B cell (primary cell): ENCODE measurements around the gene THBS2. TPM values are rescaled to one million over a fixed set of nuclear protein-coding genes. Genes with fewer than 3 reads are reported as not detected.

ENCODE experiments used
- ATAC-seq: fragments of 200-7000 bp; cut with Tn5 transposase; one replicate; pipeline ENCODE4 v1.10.0; 2021; ENCODE audit warnings: low read depth, mild to moderate bottlenecking, moderate number of reproducible peaks, moderate library complexity
- CTCF ChIA-PET: fragments of 350-600 bp; sonication (Branson Sonifier 250); formaldehyde crosslinking; loops from one replicate; lab custom pipeline; 2021; ENCODE audit warnings: antibody characterized with exemption, inconsistent platforms; lab: Charles Lee
- POLR2A ChIA-PET: fragments of 350-600 bp; sonication (Branson Sonifier 250); formaldehyde crosslinking; loops from one replicate; lab custom pipeline; 2021; ENCODE audit warnings: antibody characterized with exemption; lab: Charles Lee
- DNase-seq: peaks from one replicate; pipeline ENCODE4 v3.0.0; 2013
- H2AFZ ChIP-seq: 2 replicates; pipeline ENCODE4 v1.6.1; 2012; ENCODE audit warnings: mild to moderate bottlenecking, low read depth, low read length; ENCODE audit not compliant: insufficient read depth, poor library complexity, severe bottlenecking
- H3K27ac ChIP-seq, 2 donors: 1 replicate in 1 of 2; 2 replicates in 1 of 2; pipeline ENCODE4 v1.5.1; 2012 to 2013; ENCODE audit warnings: low read length in 2 of 2, mild to moderate bottlenecking in 2 of 2, moderate library complexity in 1 of 2
- H3K27me3 ChIP-seq, 4 experiments: fragments of 200-600 bp in 1 of 4; sonication (generic) in 1 of 4; replicated peaks in 1 of 4; 1 replicate in 2 of 4; 2 replicates in 2 of 4; pipeline versions ENCODE4 v1.6.1 to v1.7.0; 2013 to 2016; ENCODE audit warnings: low read length in 3 of 4, mild to moderate bottlenecking in 2 of 4, mixed read lengths in 1 of 4, moderate library complexity in 1 of 4; ENCODE audit not compliant: insufficient read depth in 4 of 4, control insufficient read depth in 3 of 4; ENCODE audit errors: control extremely low read depth in 1 of 4
- H3K36me3 ChIP-seq, 2 experiments: replicated peaks in 1 of 2; 1 replicate in 1 of 2; 2 replicates in 1 of 2; pipeline versions ENCODE4 v1.6.1 to v1.7.1; 2013; ENCODE audit warnings: low read length in 1 of 2; ENCODE audit not compliant: insufficient read depth in 2 of 2, control insufficient read depth in 1 of 2; ENCODE audit errors: control extremely low read depth in 1 of 2, extremely low read depth in 1 of 2
- H3K4me1 ChIP-seq, 2 donors: fragments of 200-600 bp in 1 of 2; sonication (generic) in 1 of 2; 1 replicate in 1 of 2; 2 replicates in 1 of 2; pipeline versions ENCODE4 v1.5.1 to v1.6.1; 2013 to 2017; ENCODE audit warnings: low read length in 2 of 2; ENCODE audit not compliant: control insufficient read depth in 2 of 2, insufficient read depth in 2 of 2
- H3K4me2 ChIP-seq: replicated peaks from 2 replicates; pipeline ENCODE3; 2012; ENCODE audit warnings: mild to moderate bottlenecking, low read depth, low read length; ENCODE audit not compliant: poor library complexity, severe bottlenecking
- H3K4me3 ChIP-seq, 5 experiments: fragments of 200-600 bp in 1 of 5; sonication (generic) in 1 of 5; 1 replicate in 3 of 5; 2 replicates in 2 of 5; pipeline versions ENCODE4 v1.5.1 to v1.7.0; 2011 to 2016; ENCODE audit warnings: low read length in 4 of 5, mild to moderate bottlenecking in 4 of 5, low read depth in 2 of 5, control low read depth in 1 of 5, moderate library complexity in 1 of 5; ENCODE audit not compliant: insufficient read depth in 1 of 5; ENCODE audit errors: control extremely low read depth in 1 of 5, extremely low read depth in 1 of 5
- H3K79me2 ChIP-seq: fragments of 200-600 bp; sonication (generic); one replicate; pipeline ENCODE4 v1.6.0; 2016; ENCODE audit warnings: low read length; ENCODE audit not compliant: control insufficient read depth, insufficient read depth
- H3K9ac ChIP-seq: fragments of 200-600 bp; sonication (generic); 2 replicates; pipeline ENCODE4 v1.6.1; 2017; ENCODE audit warnings: mild to moderate bottlenecking, low read length, moderate library complexity
- H3K9me3 ChIP-seq, 3 donors: one replicate each; pipeline versions ENCODE4 v1.6.1 to v1.7.1; 2013; ENCODE audit warnings: low read length in 2 of 3; ENCODE audit not compliant: control insufficient read depth in 2 of 3, insufficient read depth in 1 of 3; ENCODE audit errors: control extremely low read depth in 1 of 3
- H4K20me1 ChIP-seq: 2 replicates; pipeline ENCODE4 v1.6.0; 2012; ENCODE audit warnings: mild to moderate bottlenecking, low read length; ENCODE audit not compliant: insufficient read depth, control insufficient read depth, poor library complexity, severe bottlenecking
- H3K27ac Mint-ChIP-seq: one replicate; pipeline ENCODE4 v1.8.0; 2021; ENCODE audit warnings: mixed read lengths
- H3K27me3 Mint-ChIP-seq: one replicate; pipeline ENCODE4 v1.8.0; 2021; ENCODE audit warnings: mixed read lengths
- H3K4me1 Mint-ChIP-seq: one replicate; pipeline ENCODE4 v1.8.0; 2021; ENCODE audit warnings: mixed read lengths
- H3K4me3 Mint-ChIP-seq: one replicate; pipeline ENCODE4 v1.8.0; 2021; ENCODE audit warnings: mixed read lengths
- H3K9me3 Mint-ChIP-seq: one replicate; pipeline ENCODE4 v1.8.0; 2022; ENCODE audit warnings: mixed read lengths; ENCODE audit not compliant: insufficient read depth
- EZH2 ChIP-seq: IDR thresholded peaks from 2 replicates; pipeline ENCODE4 v1.6.1; 2012; ENCODE audit warnings: borderline replicate concordance, low read depth, mild to moderate bottlenecking, moderate library complexity, low read length; ENCODE audit not compliant: insufficient read depth, poor library complexity, severe bottlenecking
- WGBS: methylation state at CpG from one replicate; pipeline ENCODE4 v1.1.5; 2013; ENCODE audit warnings: missing lambda C conversion rate; ENCODE audit not compliant: insufficient coverage; 5-methylcytosine and 5-hydroxymethylcytosine counted together
- intact Hi-C: fragments of 100-400 bp; cut with micrococcal nuclease; formaldehyde crosslinking; loops from one replicate; pipeline ENCODE4 v1.10.0; 2022
- polyA plus RNA-seq: library from polyadenylated mRNA; depleted of rRNA; stranded (reverse); fragments of >200 nt; gene quantifications from 2 replicates; pipeline ENCODE4 v1.2.3, GENCODE V29; 2012
- total RNA-seq, 2 donors: library from RNA; stranded (reverse); fragments of 120-200 nt in 1 of 2; gene quantifications; 1 replicate in 1 of 2; 2 replicates in 1 of 2; pipeline versions ENCODE4 v1.2.3 to v1.2.4, GENCODE V29; 2013 to 2022
- TF ChIP-seq, protein P1 (sequence below): fragments of 200-600 bp; IDR thresholded peaks from one replicate; pipeline ENCODE4 v1.8.0; 2022; ENCODE audit warnings: antibody characterized with exemption, mild to moderate bottlenecking

The THBS2 gene
- total and polyA plus RNA-seq, 2 donors (not counting 1 experiment from before 2014, with no cell fraction given) = not detected

DNA sequence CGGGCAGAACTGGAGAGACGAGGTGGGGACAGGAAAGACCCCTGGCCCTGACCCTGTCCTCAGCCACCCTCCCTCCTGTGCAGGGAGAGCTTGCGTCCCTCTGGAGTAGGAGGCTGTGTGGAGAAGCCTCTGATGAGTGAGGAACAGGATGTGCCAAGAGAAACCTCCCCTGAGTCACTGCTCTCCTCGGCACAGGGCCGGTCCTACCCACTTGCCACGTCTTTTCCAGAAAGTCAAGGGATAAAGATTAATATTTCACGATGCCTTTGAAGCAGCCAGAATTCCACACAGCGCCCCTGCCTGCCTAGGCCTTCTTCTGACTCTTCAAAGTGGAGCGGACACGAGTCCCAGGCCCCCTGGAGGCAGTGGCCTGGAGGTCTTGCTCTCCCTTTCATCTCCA, 34.9 kb upstream of the THBS2 start:
- no peaks in the 10 kb centered on the region for H3K4me1 ChIP-seq
- H3K9me3 Mint-ChIP-seq = no peaks in the 10 kb centered on the region
- no peak overlapping the region for H2AFZ ChIP-seq
- 94% methylated on average over 8 of the region's 10 CpGs for WGBS
- no peak overlapping the region for H3K27ac ChIP-seq
- no peaks in the 10 kb centered on the region for H3K27me3 Mint-ChIP-seq
- H3K9me3 ChIP-seq = no peaks in the 10 kb centered on the region
- H3K4me2 ChIP-seq = no peak overlapping the region
- CTCF ChIA-PET = no interaction called here
- H3K79me2 ChIP-seq = no peaks in the 10 kb centered on the region
- H3K4me3 Mint-ChIP-seq = no peak overlapping the region
- H3K27ac Mint-ChIP-seq = no peak overlapping the region
- DNase-seq (no peak), ATAC-seq (no peak)
- no peak overlapping the region for H3K9ac ChIP-seq
- H4K20me1 ChIP-seq = no peaks in the 10 kb centered on the region
- POLR2A ChIA-PET = no interaction called here
- H3K4me3 ChIP-seq = no peak overlapping the region
- no peaks in the 10 kb centered on the region for H3K36me3 ChIP-seq
- no peaks in the 10 kb centered on the region for H3K4me1 Mint-ChIP-seq
- H3K27me3 ChIP-seq = no peaks in the 10 kb centered on the region
- intact Hi-C loops = no loop called here
- TF ChIP-seq EZH2 = no peak
- TF ChIP-seq, protein P1, sequence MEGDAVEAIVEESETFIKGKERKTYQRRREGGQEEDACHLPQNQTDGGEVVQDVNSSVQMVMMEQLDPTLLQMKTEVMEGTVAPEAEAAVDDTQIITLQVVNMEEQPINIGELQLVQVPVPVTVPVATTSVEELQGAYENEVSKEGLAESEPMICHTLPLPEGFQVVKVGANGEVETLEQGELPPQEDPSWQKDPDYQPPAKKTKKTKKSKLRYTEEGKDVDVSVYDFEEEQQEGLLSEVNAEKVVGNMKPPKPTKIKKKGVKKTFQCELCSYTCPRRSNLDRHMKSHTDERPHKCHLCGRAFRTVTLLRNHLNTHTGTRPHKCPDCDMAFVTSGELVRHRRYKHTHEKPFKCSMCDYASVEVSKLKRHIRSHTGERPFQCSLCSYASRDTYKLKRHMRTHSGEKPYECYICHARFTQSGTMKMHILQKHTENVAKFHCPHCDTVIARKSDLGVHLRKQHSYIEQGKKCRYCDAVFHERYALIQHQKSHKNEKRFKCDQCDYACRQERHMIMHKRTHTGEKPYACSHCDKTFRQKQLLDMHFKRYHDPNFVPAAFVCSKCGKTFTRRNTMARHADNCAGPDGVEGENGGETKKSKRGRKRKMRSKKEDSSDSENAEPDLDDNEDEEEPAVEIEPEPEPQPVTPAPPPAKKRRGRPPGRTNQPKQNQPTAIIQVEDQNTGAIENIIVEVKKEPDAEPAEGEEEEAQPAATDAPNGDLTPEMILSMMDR = no peak

DNA sequence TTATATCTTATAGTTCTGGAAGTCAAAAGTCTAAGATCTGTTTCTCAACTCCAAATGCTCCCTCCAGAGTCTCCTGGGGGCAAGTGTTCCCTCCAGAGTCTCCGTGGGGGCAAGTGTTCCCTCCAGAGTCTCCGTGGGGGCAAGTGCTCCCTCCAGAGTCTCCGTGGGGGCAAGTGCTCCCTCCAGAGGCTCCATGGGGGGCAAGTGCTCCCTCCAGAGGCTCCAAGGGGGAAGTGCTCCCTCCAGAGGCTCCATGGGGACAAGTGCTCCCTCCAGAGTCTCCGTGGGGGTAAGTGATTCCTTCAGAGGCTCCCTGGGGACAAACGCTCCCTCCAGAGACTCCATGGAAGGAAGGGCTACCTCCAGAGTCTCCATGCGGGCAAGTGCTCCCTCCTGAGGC, 34.0 kb upstream of the THBS2 start:
- Histone ChIP-seq H3K4me2 (no peak overlapping the region), H4K20me1 (no peaks in the 10 kb centered on the region), H2AFZ (no peak overlapping the region), H3K9ac (no peak overlapping the region), H3K36me3 (no peaks in the 10 kb centered on the region), H3K9me3 (no peaks in the 10 kb centered on the region), H3K4me1 (no peaks in the 10 kb centered on the region), H3K27me3 (no peaks in the 10 kb centered on the region), H3K79me2 (no peaks in the 10 kb centered on the region), H3K27ac (no peak overlapping the region), H3K4me3 (no peak overlapping the region)
- Mint-ChIP-seq H3K4me1 (no peaks in the 10 kb centered on the region), H3K27me3 (no peaks in the 10 kb centered on the region), H3K4me3 (no peak overlapping the region), H3K27ac (no peak overlapping the region), H3K9me3 (no peaks in the 10 kb centered on the region)
- DNase-seq (no peak), ATAC-seq (no peak)
- ChIA-PET POLR2A (no interaction called here), CTCF (no interaction called here)
- 86% methylated on average over 6 of the region's 6 CpGs for WGBS
- intact Hi-C loops = no loop called here
- TF ChIP-seq, protein P1 = no peak
- TF ChIP-seq EZH2 = no peak
